Upper lobe of right lung (tissue), 1 donor: Measurements from ENCODE around the gene SCUBE1. TPM values are rescaled to one million over a fixed set of nuclear protein-coding genes. Genes with fewer than 3 reads are reported as not detected.

Experiments used
- ATAC-seq: fragments of 200-7000 bp; cut with Tn5 transposase; one replicate; pipeline ENCODE4 v1.9.1; 2020; ENCODE audit warnings: mild to moderate bottlenecking, moderate library complexity
- DNase-seq: peaks from one replicate; pipeline ENCODE4 v3.0.0-alpha.2; 2020
- H3K27ac ChIP-seq: fragments of 200-600 bp; one replicate; pipeline ENCODE4 v1.8.0; 2022
- H3K27me3 ChIP-seq: fragments of 200-600 bp; one replicate; pipeline ENCODE4 v1.8.0; 2022; ENCODE audit warnings: mild to moderate bottlenecking
- H3K36me3 ChIP-seq: fragments of 200-600 bp; one replicate; pipeline ENCODE4 v1.8.0; 2022
- H3K4me1 ChIP-seq: fragments of 200-600 bp; one replicate; pipeline ENCODE4 v1.8.0; 2022
- H3K4me3 ChIP-seq: fragments of 200-600 bp; one replicate; pipeline ENCODE4 v1.8.0; 2022; ENCODE audit warnings: mild to moderate bottlenecking
- H3K9me3 ChIP-seq: fragments of 200-600 bp; one replicate; pipeline ENCODE4 v1.8.0; 2022
- CTCF ChIP-seq: fragments of 200-600 bp; IDR thresholded peaks from one replicate; pipeline ENCODE4 v1.8.0; 2022; ENCODE audit warnings: antibody characterized with exemption
- intact Hi-C: fragments of 100-400 bp; cut with DNase I; formaldehyde crosslinking; loops from one replicate; pipeline ENCODE4 v1.11.0; 2022
- total RNA-seq: library from RNA; stranded (reverse); fragmentation: NEBNext Ultra II Directional; extraction: Animal tissue kit (Norgen Biotek cat#: 25700); gene quantifications from one replicate; pipeline ENCODE4 v1.2.1, GENCODE V29; 2021
- donor health status: DM: no; HTN: yes; CAD: no; lungs with severe emphysema.

Gene SCUBE1
- total RNA-seq, 1 donor from 2014 or later, result 36.0 TPM

- Histone ChIP-seq H3K27ac (peak overlapping the region; percentile 42), H3K27me3 (no peaks in the 10 kb centered on the region), H3K4me3 (no peak overlapping the region), H3K36me3 (no peaks in the 10 kb centered on the region), H3K9me3 (no peaks in the 10 kb centered on the region), H3K4me1 (peaks cover 41% of the 10 kb centered on the region)
- no peak for ATAC-seq
- intact Hi-C loops, result no loop called here
- DNase-seq, result no peak
- TF ChIP-seq CTCF, result no peak
Observed at GRCh38 chr22:43296276-43296902, 46.8 kb downstream of the SCUBE1 start.

GRCh38 chr22:43295660-43296059 is 47.5 kb downstream of the SCUBE1 start:
- ATAC-seq (peak; percentile 44), DNase-seq (no peak)
- Histone ChIP-seq H3K27ac (peak overlapping the region; percentile 42), H3K4me1 (peaks cover 44% of the 10 kb centered on the region), H3K27me3 (no peaks in the 10 kb centered on the region), H3K36me3 (no peaks in the 10 kb centered on the region), H3K4me3 (no peak overlapping the region), H3K9me3 (no peaks in the 10 kb centered on the region)
- TF ChIP-seq CTCF, result no peak
- intact Hi-C loops, result no loop called here

GRCh38 chr22:43295173-43295572 is 48.0 kb downstream of the SCUBE1 start:
- H3K4me1 ChIP-seq, result peaks cover 49% of the 10 kb centered on the region
- H3K27ac ChIP-seq, result peak overlapping the region; percentile 79
- DNase-seq (no peak), ATAC-seq (peak; percentile 13)
- H3K4me3 ChIP-seq, result no peak overlapping the region
- no peaks in the 10 kb centered on the region for H3K36me3 ChIP-seq
- H3K9me3 ChIP-seq, result no peaks in the 10 kb centered on the region
- intact Hi-C loops, result no loop called here
- TF ChIP-seq CTCF, result no peak
- no peaks in the 10 kb centered on the region for H3K27me3 ChIP-seq

GRCh38 chr22:43293655-43294392 is 49.3 kb downstream of the SCUBE1 start:
- Histone ChIP-seq H3K9me3 (no peaks in the 10 kb centered on the region), H3K27me3 (no peaks in the 10 kb centered on the region), H3K27ac (peak overlapping the region; percentile 79), H3K4me3 (no peak overlapping the region), H3K36me3 (no peaks in the 10 kb centered on the region), H3K4me1 (peaks cover 62% of the 10 kb centered on the region)
- DNase-seq (peak; percentile 80), ATAC-seq (peak; percentile 64)
- no peak for TF ChIP-seq CTCF
- intact Hi-C loops, result no loop called here

- H3K9me3 ChIP-seq, result no peaks in the 10 kb centered on the region
- H3K4me1 ChIP-seq, result peaks cover 62% of the 10 kb centered on the region
- intact Hi-C loops, result no loop called here
- no peaks in the 10 kb centered on the region for H3K36me3 ChIP-seq
- DNase-seq (no peak), ATAC-seq (no peak)
- no peaks in the 10 kb centered on the region for H3K27me3 ChIP-seq
- peak overlapping the region; percentile 79 for H3K27ac ChIP-seq
- no peak for TF ChIP-seq CTCF
- no peak overlapping the region for H3K4me3 ChIP-seq
Observed at GRCh38 chr22:43293259-43293654, 49.9 kb downstream of the SCUBE1 start.
